ENCODE results near the gene EPN3.

The EPN3 gene

GRCh38 chr17:50532452-50533024 is at the start of gene EPN3:
Gene EPN3 (plus strand): TSS chr17:50532735. CDS start chr17:50536557, 3,822 bp downstream.
- in situ Hi-C loops (cut with HindIII; ENCODE audit: low sequenced_read_pairs), result no loop called here
- no peak for TF ChIP-seq CTCF (IDR thresholded peaks at IDR 0.05; ENCODE audit: low read depth, low read length)
- no peak for DNase-seq (ENCODE audit: low read depth, low spot score)
- no peak within 1 kb of the TSS for H3K4me3 ChIP-seq (ENCODE audit: low read depth, low read length)

- no peak for TF ChIP-seq CTCF (IDR thresholded peaks at IDR 0.05; ENCODE audit: low read depth, low read length)
- in situ Hi-C loops (cut with HindIII; ENCODE audit: low sequenced_read_pairs), result no loop called here
- DNase-seq (ENCODE audit: low read depth, low spot score), result no peak
These were observed 49.3 kb upstream of the EPN3 start for GRCh38 chr17:50483266-50483665.

DNA sequence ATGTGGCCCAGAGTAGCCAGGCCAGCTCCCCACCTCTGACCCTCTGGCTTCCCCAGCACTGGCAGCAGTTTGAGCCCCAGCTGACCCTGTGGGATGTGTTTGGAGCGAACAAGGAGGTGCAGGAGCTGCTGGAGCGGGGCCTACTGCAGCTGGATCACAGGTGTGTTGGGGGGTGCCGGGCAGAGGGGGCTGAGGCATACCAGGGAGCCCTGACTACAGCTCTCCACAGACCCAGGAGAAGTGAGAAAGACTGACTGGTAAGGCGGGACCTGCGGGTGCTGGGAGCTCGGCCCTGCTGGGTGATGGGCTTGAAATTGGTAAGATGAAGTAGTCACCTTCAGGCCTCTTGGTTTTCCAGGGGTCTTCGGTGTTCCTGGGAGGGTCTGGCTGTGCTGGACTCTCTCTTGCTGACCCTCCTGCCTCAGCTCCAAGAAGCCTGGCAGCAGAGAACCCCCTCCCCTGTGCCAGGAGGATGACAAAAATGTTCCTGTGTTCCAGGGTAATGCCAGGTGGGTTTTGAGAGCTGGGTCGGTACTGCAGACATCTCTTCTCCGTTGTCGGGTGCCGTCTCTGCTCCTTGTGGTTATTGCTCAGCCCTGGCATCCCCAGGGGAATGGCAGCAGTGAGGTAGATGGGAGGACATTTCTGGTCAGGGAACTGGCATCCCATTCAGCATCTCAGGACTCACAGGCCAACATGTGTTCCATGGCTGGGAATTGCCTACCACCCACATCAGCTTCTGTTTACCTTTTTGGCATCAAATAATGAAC is 48.0 kb upstream of the EPN3 start:
- TF ChIP-seq CTCF (IDR thresholded peaks at IDR 0.05; ENCODE audit: low read depth, low read length), result no peak
- in situ Hi-C loops (cut with HindIII; ENCODE audit: low sequenced_read_pairs), result no loop called here
- no peak overlapping the region for H3K4me3 ChIP-seq (ENCODE audit: low read depth, low read length)
- DNase-seq (ENCODE audit: low read depth, low spot score), result no peak

More at GRCh38 chr17:50483266-50483665, 49.3 kb upstream of the EPN3 start:
- H3K4me3 ChIP-seq (ENCODE audit: low read depth, low read length), result no peak overlapping the region

GRCh38 chr17:50487213-50488096 is 45.1 kb upstream of the EPN3 start:
- no peak overlapping the region for H3K4me3 ChIP-seq (ENCODE audit: low read depth, low read length)
- in situ Hi-C loops (cut with HindIII; ENCODE audit: low sequenced_read_pairs), result no loop called here
- no peak for DNase-seq (ENCODE audit: low read depth, low spot score)
- TF ChIP-seq CTCF (IDR thresholded peaks at IDR 0.05; ENCODE audit: low read depth, low read length), result no peak

GRCh38 chr17:50488880-50489279 is 43.7 kb upstream of the EPN3 start:
- no peak overlapping the region for H3K4me3 ChIP-seq (ENCODE audit: low read depth, low read length)
- no peak for TF ChIP-seq CTCF (IDR thresholded peaks at IDR 0.05; ENCODE audit: low read depth, low read length)
- in situ Hi-C loops (cut with HindIII; ENCODE audit: low sequenced_read_pairs), result no loop called here
- no peak for DNase-seq (ENCODE audit: low read depth, low spot score)

DNA sequence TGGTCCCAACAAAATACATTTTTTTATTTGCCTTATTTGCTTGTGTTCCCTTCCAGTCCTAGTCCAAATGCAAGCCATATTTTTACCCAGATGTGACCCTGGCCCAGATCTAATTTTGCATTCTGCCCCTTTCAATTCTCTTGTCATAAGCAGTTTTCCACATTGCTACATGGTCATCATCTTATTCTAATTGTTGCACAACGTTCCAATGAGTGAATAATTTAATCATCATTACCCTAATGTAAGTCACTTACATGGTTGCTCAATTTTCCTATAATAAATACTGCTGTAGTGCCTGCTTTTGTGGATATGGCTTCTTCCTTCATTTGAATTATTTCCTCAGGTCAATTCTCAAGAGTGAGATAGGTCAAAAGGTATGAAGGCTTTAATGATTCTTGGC is 41.0 kb upstream of the EPN3 start:
- no peak overlapping the region for H3K4me3 ChIP-seq (ENCODE audit: low read depth, low read length)
- in situ Hi-C loops (cut with HindIII; ENCODE audit: low sequenced_read_pairs), result no loop called here
- DNase-seq (ENCODE audit: low read depth, low spot score), result no peak
- TF ChIP-seq CTCF (IDR thresholded peaks at IDR 0.05; ENCODE audit: low read depth, low read length), result no peak

All from astrocyte of the spinal cord (primary cell).